Activated naive CD4-positive, alpha-beta T cell treated with anti-CD3 and anti-CD28 coated beads for 36 hours (primary cell): Measurements from ENCODE around the gene PHLDA3. TPM values are rescaled to one million over a fixed set of nuclear protein-coding genes. Genes with fewer than 3 reads are reported as not detected.
"Not testable (repeated sequence)": the region's sequence is repeated elsewhere in the genome, so short reads cannot be mapped to it uniquely, and the experiment has no call there.

Experiments used
- CTCF ChIA-PET: fragments of 350-600 bp; sonication (Branson Sonifier 250); formaldehyde crosslinking; loops from one replicate; lab custom pipeline; 2021; ENCODE audit warnings: antibody characterized with exemption; lab: Charles Lee
- DNase-seq: peaks from one replicate; pipeline ENCODE4 v3.0.0-alpha.2; 2020
- H3K27ac Mint-ChIP-seq: one replicate; pipeline ENCODE4 v1.8.0; 2021; ENCODE audit warnings: mild to moderate bottlenecking, mixed read lengths
- H3K27me3 Mint-ChIP-seq: one replicate; pipeline ENCODE4 v1.8.0; 2021; ENCODE audit warnings: low read depth, mixed read lengths
- H3K36me3 Mint-ChIP-seq: one replicate; pipeline ENCODE4 v1.8.0; 2021; ENCODE audit warnings: low read depth, mixed read lengths
- H3K4me1 Mint-ChIP-seq: one replicate; pipeline ENCODE4 v1.8.0; 2021; ENCODE audit warnings: low read depth, mixed read lengths
- H3K4me3 Mint-ChIP-seq: one replicate; pipeline ENCODE4 v1.8.0; 2021; ENCODE audit warnings: mild to moderate bottlenecking, moderate library complexity, mixed read lengths
- H3K9me3 Mint-ChIP-seq: one replicate; pipeline ENCODE4 v1.8.0; 2021; ENCODE audit warnings: mixed read lengths
- intact Hi-C: fragments of 100-400 bp; cut with micrococcal nuclease; formaldehyde crosslinking; loops from one replicate; pipeline ENCODE4 v1.15.1; 2023
- total RNA-seq, 2 experiments: library from RNA; stranded (reverse); gene quantifications; one replicate each; pipeline ENCODE4 v1.2.3, GENCODE V29; 2021

PHLDA3 gene
- total RNA-seq, 2 experiments from 2014 or later: 19.5 TPM

GRCh38 chr1:201493757-201494617 is 25.0 kb upstream of the PHLDA3 start:
- intact Hi-C loops: no loop called here
- Mint-ChIP-seq H3K4me1 (no peaks in the 10 kb centered on the region), H3K4me3 (no peak overlapping the region), H3K9me3 (no peaks in the 10 kb centered on the region), H3K36me3 (peaks cover 27% of the 10 kb centered on the region), H3K27me3 (no peaks in the 10 kb centered on the region), H3K27ac (no peak overlapping the region)
- no peak for DNase-seq
- CTCF ChIA-PET: interaction anchor here (4.5 to 7.5 kb wide), 2 partner anchors 12 to 19 kb away, joined by 19 to 45 read pairs; no protein-coding TSS in a partner anchor

- H3K9me3 Mint-ChIP-seq, intact Hi-C loops, DNase-seq, H3K4me1 Mint-ChIP-seq, H3K27ac Mint-ChIP-seq, H3K27me3 Mint-ChIP-seq, H3K4me3 Mint-ChIP-seq: not testable (repeated sequence)
- peaks cover 27% of the 10 kb centered on the region for H3K36me3 Mint-ChIP-seq
- CTCF ChIA-PET: interaction anchor here (0.6 to 7.5 kb wide), 3 partner anchors 11 to 230 kb away, joined by 3 to 45 read pairs (median 19); no protein-coding TSS in a partner anchor
Observed at GRCh38 chr1:201493026-201493656, 24.2 kb upstream of the PHLDA3 start.

DNA sequence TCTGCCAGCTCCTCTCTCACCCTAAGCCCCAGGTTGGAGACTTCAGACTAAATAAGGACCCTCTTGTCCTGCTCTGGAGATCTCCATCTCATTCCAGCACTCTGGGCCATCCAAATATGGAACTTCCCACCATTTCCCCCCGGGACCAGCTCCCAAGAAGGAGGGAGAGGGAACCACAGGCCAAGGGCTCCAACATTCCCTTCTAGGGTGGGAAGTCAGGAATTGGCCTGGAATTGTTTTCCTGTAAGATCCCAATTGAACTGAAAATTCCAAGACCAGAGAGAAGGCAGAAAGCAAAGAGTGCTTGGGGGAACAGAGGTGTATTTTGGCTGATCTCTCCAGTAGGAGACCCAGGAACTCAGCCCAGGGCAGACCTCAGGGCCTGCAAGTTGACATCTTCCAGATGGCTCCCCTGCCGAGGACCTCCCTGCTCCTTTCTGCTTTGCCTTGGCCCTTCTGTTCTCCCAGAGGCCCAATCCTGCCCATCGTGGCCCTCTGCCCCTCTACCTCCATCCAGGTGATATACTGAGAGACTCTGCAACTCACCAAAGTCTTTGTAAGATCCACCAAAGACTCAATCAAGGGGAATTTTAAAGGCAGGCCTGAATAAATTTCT is 23.0 kb upstream of the PHLDA3 start:
- no peaks in the 10 kb centered on the region for H3K9me3 Mint-ChIP-seq
- intact Hi-C loops: no loop called here
- no peaks in the 10 kb centered on the region for H3K4me1 Mint-ChIP-seq
- H3K4me3 Mint-ChIP-seq: no peak overlapping the region
- no peaks in the 10 kb centered on the region for H3K27me3 Mint-ChIP-seq
- H3K27ac Mint-ChIP-seq: no peak overlapping the region
- CTCF ChIA-PET: interaction anchor here (1.9 to 3.2 kb wide), 2 partner anchors 10 to 20 kb away, joined by 7 to 19 read pairs; no protein-coding TSS in a partner anchor
- no peak for DNase-seq
- peaks cover 27% of the 10 kb centered on the region for H3K36me3 Mint-ChIP-seq

DNA sequence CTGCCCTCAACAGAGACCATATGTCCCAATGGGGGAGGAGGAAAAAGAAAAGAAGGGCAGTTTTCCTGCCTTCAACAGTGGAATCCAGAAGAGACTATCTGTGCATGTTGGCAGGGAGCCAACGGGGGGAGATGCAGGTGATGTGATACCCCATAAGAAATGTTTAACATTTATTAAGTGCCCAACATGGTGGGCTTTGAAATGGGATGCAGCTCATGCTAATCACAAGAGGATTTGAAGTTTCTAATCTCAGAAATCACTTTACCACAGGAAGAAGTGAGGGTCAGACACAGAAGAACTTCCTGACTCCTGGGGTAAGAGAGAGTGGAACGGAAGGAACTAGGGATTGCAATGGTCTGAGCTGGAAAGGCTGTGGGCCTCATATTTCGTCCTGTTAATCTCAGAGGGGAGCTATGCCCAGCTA is 21.7 kb upstream of the PHLDA3 start:
- H3K4me1 Mint-ChIP-seq: no peaks in the 10 kb centered on the region
- no peak overlapping the region for H3K27ac Mint-ChIP-seq

DNA sequence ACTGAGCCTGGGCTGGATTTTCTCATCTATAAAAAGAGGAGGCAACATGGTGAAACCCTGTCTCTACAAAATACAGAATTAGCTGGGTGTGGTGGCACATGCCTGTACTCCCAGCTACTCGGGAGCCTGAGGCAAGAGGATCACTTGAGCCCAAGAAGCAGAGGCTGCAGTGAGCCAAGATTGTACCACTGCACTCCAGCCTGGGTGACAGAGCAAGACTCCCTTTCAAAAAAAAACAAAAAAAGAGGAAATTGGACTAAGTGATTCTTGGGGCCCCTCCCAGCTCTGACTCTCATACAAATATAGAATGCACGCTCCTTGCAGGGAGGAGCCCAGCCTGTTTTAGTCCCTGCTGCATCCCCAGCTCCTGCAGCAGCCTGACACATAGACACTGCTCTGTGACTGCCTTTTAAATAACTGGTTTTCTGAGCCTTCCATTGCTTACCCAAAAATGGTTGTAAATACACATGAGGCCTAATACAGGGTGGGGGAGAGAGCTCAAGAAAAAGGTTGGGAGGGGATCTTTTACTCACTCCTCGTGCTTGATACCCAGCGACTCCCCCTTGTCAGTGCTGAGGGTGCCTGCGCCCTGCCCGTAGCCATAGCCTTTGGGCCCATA is 20.8 kb upstream of the PHLDA3 start:
- no peaks in the 10 kb centered on the region for H3K9me3 Mint-ChIP-seq
- no peaks in the 10 kb centered on the region for H3K4me1 Mint-ChIP-seq
- peaks cover 22% of the 10 kb centered on the region for H3K36me3 Mint-ChIP-seq
- H3K4me3 Mint-ChIP-seq: no peak overlapping the region
- intact Hi-C loops: no loop called here
- DNase-seq: no peak
- no peaks in the 10 kb centered on the region for H3K27me3 Mint-ChIP-seq
- no peak overlapping the region for H3K27ac Mint-ChIP-seq
- CTCF ChIA-PET: interaction anchor here (0.6 to 3.2 kb wide), 3 partner anchors 8 to 710 kb away, joined by 3 to 19 read pairs (median 5); no protein-coding TSS in a partner anchor

More for the DNA sequence above, 21.7 kb upstream of the PHLDA3 start:
- no peak overlapping the region for H3K4me3 Mint-ChIP-seq
- no peaks in the 10 kb centered on the region for H3K27me3 Mint-ChIP-seq
- H3K9me3 Mint-ChIP-seq: no peaks in the 10 kb centered on the region
- CTCF ChIA-PET: interaction anchor here (1.4 to 3.2 kb wide), 3 partner anchors 9 to 43 kb away, joined by 4 to 19 read pairs (median 7); no protein-coding TSS in a partner anchor
- DNase-seq: no peak
- intact Hi-C loops: no loop called here
- peaks cover 25% of the 10 kb centered on the region for H3K36me3 Mint-ChIP-seq

DNA sequence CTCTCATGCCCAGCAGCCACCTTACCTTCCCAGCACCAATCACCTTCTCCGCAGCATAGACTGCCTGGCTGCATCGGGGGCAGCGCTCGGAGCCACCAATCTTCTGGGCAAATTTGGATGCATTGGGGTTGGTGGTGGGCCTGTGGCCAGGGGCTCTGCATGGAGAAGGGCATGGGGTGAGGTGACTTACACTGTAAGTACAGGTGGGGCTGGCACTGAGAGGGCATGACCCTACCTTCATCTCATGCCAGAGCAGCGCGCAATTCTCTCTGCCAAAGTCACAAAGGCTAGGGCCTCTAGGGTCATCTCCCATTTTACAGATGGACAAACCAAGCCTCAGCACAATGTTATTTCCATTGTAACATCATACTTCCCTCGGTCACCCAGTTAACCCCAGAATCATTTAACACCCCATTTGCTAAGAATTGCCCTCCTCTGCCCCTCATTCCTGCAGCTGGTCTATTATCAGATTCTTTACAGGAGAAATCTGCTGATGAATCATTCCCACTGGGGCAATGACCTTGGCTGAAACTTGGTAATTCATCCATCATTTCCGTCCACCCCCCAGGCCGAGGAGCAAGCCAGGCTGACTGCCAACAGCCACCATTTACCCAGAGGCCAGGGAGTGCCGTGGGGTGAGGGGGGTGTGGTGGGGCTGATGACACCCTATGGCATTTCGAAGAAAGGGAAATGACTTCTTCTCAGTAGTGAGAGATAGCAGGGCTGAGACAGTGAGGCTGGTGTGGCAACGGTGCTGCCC is 20.0 kb upstream of the PHLDA3 start:
- Mint-ChIP-seq H3K27ac (no peak overlapping the region), H3K9me3 (no peaks in the 10 kb centered on the region), H3K27me3 (no peaks in the 10 kb centered on the region), H3K36me3 (peaks cover 15% of the 10 kb centered on the region), H3K4me1 (no peaks in the 10 kb centered on the region), H3K4me3 (no peak overlapping the region)
- DNase-seq: no peak
- intact Hi-C loops: no loop called here
- CTCF ChIA-PET: interaction anchor here (1.1 to 10.5 kb wide), 3 partner anchors 8 to 23 kb away, joined by 5 to 287 read pairs (median 19); partner anchors contain the start of gene CSRP1

GRCh38 chr1:201487742-201488141 is 18.8 kb upstream of the PHLDA3 start:
- no peak overlapping the region for H3K27ac Mint-ChIP-seq
- DNase-seq: no peak
- no peaks in the 10 kb centered on the region for H3K27me3 Mint-ChIP-seq
- H3K4me1 Mint-ChIP-seq: no peaks in the 10 kb centered on the region
- CTCF ChIA-PET: interaction anchor here (10.5 kb wide), 1 partner anchor 22 kb away, joined by 287 read pairs; the partner anchor contains the start of gene CSRP1
- peaks cover 9% of the 10 kb centered on the region for H3K36me3 Mint-ChIP-seq
- intact Hi-C loops: no loop called here
- H3K9me3 Mint-ChIP-seq: no peaks in the 10 kb centered on the region
- no peak overlapping the region for H3K4me3 Mint-ChIP-seq

GRCh38 chr1:201486187-201486586 is 17.2 kb upstream of the PHLDA3 start:
- intact Hi-C loops: no loop called here
- no peak for DNase-seq
- peaks cover 5% of the 10 kb centered on the region for H3K27me3 Mint-ChIP-seq
- H3K9me3 Mint-ChIP-seq: no peaks in the 10 kb centered on the region
- peaks cover 4% of the 10 kb centered on the region for H3K36me3 Mint-ChIP-seq
- CTCF ChIA-PET: interaction anchor here (0.8 to 10.5 kb wide), 3 partner anchors 24 to 72 kb away, joined by 4 to 287 read pairs (median 4); partner anchors contain the start of gene CSRP1
- peaks cover 11% of the 10 kb centered on the region for H3K4me1 Mint-ChIP-seq
- no peak overlapping the region for H3K27ac Mint-ChIP-seq
- no peak overlapping the region for H3K4me3 Mint-ChIP-seq

- Mint-ChIP-seq H3K27me3 (peaks cover 10% of the 10 kb centered on the region), H3K4me3 (no peak overlapping the region), H3K9me3 (no peaks in the 10 kb centered on the region), H3K4me1 (peaks cover 15% of the 10 kb centered on the region), H3K27ac (no peak overlapping the region), H3K36me3 (peaks cover 4% of the 10 kb centered on the region)
- CTCF ChIA-PET: interaction anchor here (10.5 kb wide), 1 partner anchor 25 kb away, joined by 287 read pairs; the partner anchor contains the start of gene CSRP1
- DNase-seq: no peak
- intact Hi-C loops: no loop called here
Observed at GRCh38 chr1:201485184-201485774, 16.3 kb upstream of the PHLDA3 start.

DNA sequence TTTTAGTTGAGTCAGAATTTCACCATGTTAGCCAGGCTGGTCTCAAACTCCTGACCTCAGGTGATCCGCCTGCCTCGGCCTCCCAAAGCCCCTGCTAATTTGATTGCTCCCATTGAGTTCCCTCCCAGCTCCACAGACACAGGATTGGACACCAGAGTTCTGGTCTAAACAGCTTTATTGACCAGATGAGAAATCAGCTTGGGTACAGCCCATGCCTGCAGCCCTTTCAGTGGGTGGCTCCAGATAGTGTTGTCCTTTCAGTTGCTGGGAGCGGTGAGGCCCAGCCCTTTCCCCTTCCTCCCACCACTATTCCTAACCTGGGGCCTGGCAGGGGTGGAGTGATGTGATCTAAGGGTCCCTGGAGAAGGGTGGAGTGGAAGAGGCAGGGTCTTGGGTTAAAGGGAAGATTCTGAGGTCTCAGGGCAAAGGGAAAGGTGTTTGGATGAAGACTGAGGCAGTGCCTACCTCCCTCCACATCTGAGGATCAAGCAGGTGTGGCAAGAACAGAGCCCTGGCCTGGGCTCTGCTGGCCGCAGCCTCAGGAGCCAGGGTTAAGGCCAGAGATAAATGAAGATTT is 14.5 kb upstream of the PHLDA3 start:
- intact Hi-C loops: no loop called here
- Mint-ChIP-seq H3K9me3 (no peaks in the 10 kb centered on the region), H3K27me3 (peaks cover 16% of the 10 kb centered on the region), H3K36me3 (peaks cover 4% of the 10 kb centered on the region), H3K4me1 (peaks cover 17% of the 10 kb centered on the region), H3K27ac (no peak overlapping the region), H3K4me3 (no peak overlapping the region)
- CTCF ChIA-PET: interaction anchor here (1.8 to 10.5 kb wide), 5 partner anchors 12 to 50 kb away, joined by 4 to 287 read pairs (median 19); partner anchors contain the start of gene CSRP1
- no peak for DNase-seq
